Thoracic aorta (tissue), 2 donors: ENCODE data around the gene TTC7B. TPM values are rescaled to one million over a fixed set of nuclear protein-coding genes. Genes with fewer than 3 reads are reported as not detected.

Source experiments
- ATAC-seq: fragments of 150-250 bp; one replicate; pipeline ENCODE4 v1.8.0; 2017; ENCODE audit warnings: low read depth; ENCODE audit not compliant: insufficient number of reproducible peaks, low FRiP score
- DNase-seq: peaks from one replicate; pipeline ENCODE4 v3.0.0-alpha.2; 2020; ENCODE audit warnings: low spot score
- H3K27ac ChIP-seq, 2 donors: fragments of 200-600 bp; sonication (generic); 1 replicate in 1 of 2; 2 replicates in 1 of 2; pipeline ENCODE4 v1.5.1; 2016; ENCODE audit warnings: mild to moderate bottlenecking in 2 of 2, moderate library complexity in 2 of 2
- H3K27me3 ChIP-seq: fragments of 200-600 bp; sonication (generic); replicated peaks from 2 replicates; pipeline ENCODE4 v1.6.0; 2016; ENCODE audit warnings: mild to moderate bottlenecking; ENCODE audit not compliant: insufficient read depth
- H3K36me3 ChIP-seq: fragments of 200-600 bp; sonication (generic); one replicate; pipeline ENCODE4 v1.5.1; 2016
- H3K4me1 ChIP-seq, 2 donors: fragments of 200-600 bp; sonication (generic); 1 replicate in 1 of 2; 2 replicates in 1 of 2; pipeline versions ENCODE4 v1.5.1 to v1.6.0; 2016; ENCODE audit warnings: low read depth in 2 of 2, mild to moderate bottlenecking in 1 of 2; ENCODE audit not compliant: control insufficient read depth in 1 of 2
- H3K4me3 ChIP-seq: fragments of 200-600 bp; sonication (generic); 2 replicates; pipeline ENCODE4 v1.5.1; 2016; ENCODE audit warnings: mild to moderate bottlenecking
- H3K9me3 ChIP-seq: fragments of 200-600 bp; sonication (generic); 2 replicates; pipeline ENCODE4 v1.5.1; 2016
- total RNA-seq, 2 donors: library from RNA; depleted of rRNA; stranded (reverse); fragments of >200 nt; gene quantifications; one replicate each; pipeline versions ENCODE4 v1.1.0 to v1.2.3, GENCODE V29; 2016
- TF ChIP-seq, protein P1 (sequence below): fragments of 200-600 bp; sonication (generic); IDR thresholded peaks from one replicate; pipeline ENCODE4 v1.5.1; 2019; ENCODE audit warnings: antibody characterized with exemption

TTC7B gene
- total RNA-seq, 2 donors from 2014 or later: 38.9 to 56.3 TPM

GRCh38 chr14:90513161-90514014, 302.8 kb downstream of the TTC7B start:
- Histone ChIP-seq H3K36me3 (no peaks in the 10 kb centered on the region), H3K27me3 (no peaks in the 10 kb centered on the region), H3K9me3 (no peaks in the 10 kb centered on the region), H3K27ac (peak overlapping the region in 1 of 2 donors; percentile 32), H3K4me3 (no peak overlapping the region), H3K4me1 (peaks cover 6 to 14% of the 10 kb centered on the region in 2 donors)
- DNase-seq (no peak), ATAC-seq (no peak)
- TF ChIP-seq, protein P1, sequence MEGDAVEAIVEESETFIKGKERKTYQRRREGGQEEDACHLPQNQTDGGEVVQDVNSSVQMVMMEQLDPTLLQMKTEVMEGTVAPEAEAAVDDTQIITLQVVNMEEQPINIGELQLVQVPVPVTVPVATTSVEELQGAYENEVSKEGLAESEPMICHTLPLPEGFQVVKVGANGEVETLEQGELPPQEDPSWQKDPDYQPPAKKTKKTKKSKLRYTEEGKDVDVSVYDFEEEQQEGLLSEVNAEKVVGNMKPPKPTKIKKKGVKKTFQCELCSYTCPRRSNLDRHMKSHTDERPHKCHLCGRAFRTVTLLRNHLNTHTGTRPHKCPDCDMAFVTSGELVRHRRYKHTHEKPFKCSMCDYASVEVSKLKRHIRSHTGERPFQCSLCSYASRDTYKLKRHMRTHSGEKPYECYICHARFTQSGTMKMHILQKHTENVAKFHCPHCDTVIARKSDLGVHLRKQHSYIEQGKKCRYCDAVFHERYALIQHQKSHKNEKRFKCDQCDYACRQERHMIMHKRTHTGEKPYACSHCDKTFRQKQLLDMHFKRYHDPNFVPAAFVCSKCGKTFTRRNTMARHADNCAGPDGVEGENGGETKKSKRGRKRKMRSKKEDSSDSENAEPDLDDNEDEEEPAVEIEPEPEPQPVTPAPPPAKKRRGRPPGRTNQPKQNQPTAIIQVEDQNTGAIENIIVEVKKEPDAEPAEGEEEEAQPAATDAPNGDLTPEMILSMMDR: no peak

- Histone ChIP-seq H3K4me1 (peaks cover 6 to 14% of the 10 kb centered on the region in 2 donors), H3K27ac (no peak overlapping the region), H3K36me3 (no peaks in the 10 kb centered on the region), H3K27me3 (no peaks in the 10 kb centered on the region), H3K4me3 (no peak overlapping the region), H3K9me3 (no peaks in the 10 kb centered on the region)
- DNase-seq (no peak), ATAC-seq (no peak)
- TF ChIP-seq, protein P1: no peak
Observed at GRCh38 chr14:90512329-90512991, 303.8 kb downstream of the TTC7B start.

DNA sequence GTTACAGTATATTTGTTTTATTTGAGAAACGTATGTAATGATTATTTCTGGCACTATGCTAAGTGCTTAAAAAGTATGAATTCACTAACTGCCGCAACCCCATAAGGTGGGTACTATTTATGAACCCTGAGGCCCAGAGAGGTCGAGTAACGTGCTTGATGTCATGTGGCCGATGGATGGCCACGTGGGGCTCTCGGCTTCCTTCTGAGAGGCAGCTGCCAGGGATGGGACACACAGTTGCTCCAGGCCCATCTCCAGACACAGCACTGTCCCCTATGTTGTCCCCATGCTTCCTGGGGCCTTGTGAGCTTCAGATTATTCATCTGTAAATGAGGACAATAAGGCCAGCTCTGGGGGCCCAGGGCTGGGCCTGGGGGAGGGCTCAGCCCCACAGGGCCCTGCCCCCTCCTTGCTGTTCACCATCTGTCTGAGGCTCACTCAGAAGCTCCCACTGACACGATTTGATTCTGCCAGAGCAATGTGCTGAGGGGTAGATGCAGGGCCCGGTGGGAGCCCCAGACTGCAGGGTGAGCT, 304.4 kb downstream of the TTC7B start:
- no peaks in the 10 kb centered on the region for H3K36me3 ChIP-seq
- TF ChIP-seq, protein P1: no peak
- no peak overlapping the region for H3K4me3 ChIP-seq
- H3K9me3 ChIP-seq: no peaks in the 10 kb centered on the region
- no peaks in the 10 kb centered on the region for H3K27me3 ChIP-seq
- no peak for DNase-seq
- peaks cover 6 to 14% of the 10 kb centered on the region in 2 donors for H3K4me1 ChIP-seq
- H3K27ac ChIP-seq: no peak overlapping the region
- no peak for ATAC-seq

GRCh38 chr14:90511252-90511651, 305.0 kb downstream of the TTC7B start:
- H3K36me3 ChIP-seq: no peaks in the 10 kb centered on the region
- ATAC-seq (no peak), DNase-seq (no peak)
- peaks cover 6 to 14% of the 10 kb centered on the region in 2 donors for H3K4me1 ChIP-seq
- H3K27ac ChIP-seq: no peak overlapping the region
- no peaks in the 10 kb centered on the region for H3K27me3 ChIP-seq
- H3K9me3 ChIP-seq: no peaks in the 10 kb centered on the region
- no peak overlapping the region for H3K4me3 ChIP-seq
- TF ChIP-seq, protein P1: no peak

GRCh38 chr14:90510159-90510558, 306.1 kb downstream of the TTC7B start:
- peaks cover 6 to 14% of the 10 kb centered on the region in 2 donors for H3K4me1 ChIP-seq
- H3K27me3 ChIP-seq: no peaks in the 10 kb centered on the region
- TF ChIP-seq, protein P1: no peak
- DNase-seq (no peak), ATAC-seq (no peak)
- H3K4me3 ChIP-seq: no peak overlapping the region
- H3K9me3 ChIP-seq: no peaks in the 10 kb centered on the region
- H3K27ac ChIP-seq: no peak overlapping the region
- no peaks in the 10 kb centered on the region for H3K36me3 ChIP-seq
